CD4-positive, alpha-beta T cell treated with Interleukin-15 for 4 hours (primary cell): ENCODE results near the gene APOA5.
"Not testable (repeated sequence)": the region's sequence is repeated elsewhere in the genome, so short reads cannot be mapped to it uniquely, and the experiment has no call there.

Experiments used
- DNase-seq: peaks from one replicate; pipeline ENCODE4 v3.0.0-alpha.2; 2020; ENCODE audit warnings: low spot score

Gene APOA5

DNA sequence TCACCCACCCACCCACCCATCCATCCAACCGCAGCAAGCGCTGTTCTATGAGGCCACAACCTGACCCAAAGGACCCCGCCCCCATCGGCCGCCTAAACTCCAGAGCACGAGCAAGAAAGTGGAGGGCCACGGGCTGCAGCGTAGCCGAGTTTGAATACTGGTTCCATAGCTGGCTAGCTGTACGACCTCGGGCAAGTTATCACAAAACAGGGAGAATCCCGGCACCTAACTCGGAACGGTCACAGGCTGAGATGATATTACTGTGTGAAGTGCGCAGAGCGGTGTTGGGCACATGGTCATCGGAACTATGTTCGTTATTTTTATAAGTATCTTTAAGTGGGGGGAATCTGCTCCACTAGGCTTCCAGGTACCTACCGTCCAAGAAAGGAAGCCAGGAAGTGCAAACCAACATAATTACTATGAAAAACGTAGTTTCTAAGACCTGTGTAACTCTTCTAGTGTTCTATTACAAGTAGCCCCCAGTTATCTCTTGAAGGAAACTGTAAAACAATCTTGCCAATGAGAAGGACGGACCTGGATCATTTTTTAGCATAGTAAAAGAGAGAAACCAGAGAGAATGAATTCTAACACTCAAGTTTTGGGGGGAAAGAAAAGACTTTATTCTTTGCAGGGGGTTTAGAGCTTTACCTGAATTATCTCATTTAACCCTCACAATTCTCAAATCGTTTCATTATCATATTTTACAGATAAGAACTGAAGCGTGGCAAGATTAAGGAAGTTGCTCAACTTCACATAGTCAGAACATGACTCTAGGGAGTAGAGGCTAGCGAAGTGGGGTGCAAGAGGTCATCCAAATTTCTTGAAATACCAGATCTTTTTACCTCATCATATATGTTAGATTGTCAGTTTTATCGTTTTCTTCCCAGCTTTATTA lies 18.2 kb downstream of the APOA5 start:
- DNase-seq: no peak

DNA sequence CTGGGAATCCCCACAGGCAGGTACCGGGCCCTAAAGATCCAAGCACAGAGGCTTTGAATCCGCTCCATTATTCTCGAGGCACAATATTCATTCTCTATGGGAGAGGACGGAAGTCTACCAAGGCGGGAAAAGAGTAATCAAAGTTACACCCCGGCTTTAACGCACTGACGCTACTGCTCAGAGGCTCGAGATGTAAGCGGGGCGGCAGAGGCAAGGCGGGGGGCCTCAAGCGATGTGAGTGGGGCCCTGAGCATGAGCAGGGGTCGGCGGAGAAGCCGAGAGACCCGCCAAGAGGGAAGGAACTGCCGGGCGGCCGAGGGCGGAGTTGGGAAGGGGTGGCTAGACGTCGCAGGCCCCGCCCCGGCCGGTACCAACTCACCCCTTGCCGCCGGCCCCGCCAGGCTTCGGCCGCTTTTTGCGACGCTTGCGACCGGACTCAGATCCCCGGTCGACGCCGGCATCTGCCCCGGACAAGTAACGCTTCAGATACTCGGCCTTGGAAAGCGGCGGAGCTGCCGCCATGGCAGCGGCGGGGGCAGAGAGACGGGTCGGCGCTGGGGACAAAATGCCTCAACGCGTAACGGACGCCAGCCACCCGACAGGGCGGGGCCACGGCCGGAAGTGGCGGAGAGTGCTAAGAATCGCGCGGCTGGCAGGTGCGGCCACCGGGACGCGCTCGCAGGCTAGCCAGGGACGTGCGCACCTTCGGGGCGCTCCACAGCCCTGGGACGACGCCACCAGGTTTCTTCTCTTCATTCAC lies 19.1 kb downstream of the APOA5 start, which contains the start of gene BUD13:
Gene BUD13 (minus strand): TSS at position 545 of the 760 bp plus-strand sequence. CDS start 23 bp downstream, at position 522.
- peak; percentile 94 for DNase-seq

DNA sequence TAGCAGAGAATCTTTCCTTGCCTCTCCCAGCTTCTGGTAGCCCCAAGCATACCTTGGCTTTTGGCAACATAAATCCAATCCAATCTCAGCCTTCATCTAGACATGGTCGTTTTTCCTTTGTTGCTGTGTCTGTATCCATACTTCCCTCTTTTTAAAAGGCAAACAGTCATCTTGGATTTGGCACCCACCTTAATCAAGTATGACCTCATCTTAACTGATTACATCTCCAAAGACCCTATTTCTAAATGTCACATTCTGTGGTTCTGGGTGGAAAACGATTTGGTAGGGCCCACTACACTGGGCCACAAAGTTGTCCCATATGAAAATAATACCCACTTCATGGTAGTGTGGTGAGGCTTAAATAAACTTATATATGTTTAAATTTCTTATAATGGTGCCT lies 19.7 kb downstream of the APOA5 start:
- DNase-seq: no peak

DNA sequence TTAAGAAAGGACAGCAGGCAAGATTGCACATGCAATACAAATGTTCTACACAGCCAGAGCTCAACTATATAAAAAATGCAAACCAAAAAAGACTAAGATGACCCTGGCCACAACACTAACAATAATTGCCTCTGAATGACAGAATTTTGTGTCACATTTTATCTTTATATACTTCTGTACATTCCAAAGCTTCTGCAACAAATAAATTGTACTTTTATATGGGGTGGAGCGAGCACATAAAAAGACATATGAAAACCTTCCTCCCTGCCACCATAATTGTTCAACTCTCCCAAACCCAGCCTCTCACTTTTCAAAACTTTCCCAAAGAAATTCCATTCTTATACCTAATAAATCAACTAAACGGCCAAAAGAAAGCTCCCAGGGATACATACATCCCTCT lies 29.5 kb downstream of the APOA5 start:
- DNase-seq: no peak

DNA sequence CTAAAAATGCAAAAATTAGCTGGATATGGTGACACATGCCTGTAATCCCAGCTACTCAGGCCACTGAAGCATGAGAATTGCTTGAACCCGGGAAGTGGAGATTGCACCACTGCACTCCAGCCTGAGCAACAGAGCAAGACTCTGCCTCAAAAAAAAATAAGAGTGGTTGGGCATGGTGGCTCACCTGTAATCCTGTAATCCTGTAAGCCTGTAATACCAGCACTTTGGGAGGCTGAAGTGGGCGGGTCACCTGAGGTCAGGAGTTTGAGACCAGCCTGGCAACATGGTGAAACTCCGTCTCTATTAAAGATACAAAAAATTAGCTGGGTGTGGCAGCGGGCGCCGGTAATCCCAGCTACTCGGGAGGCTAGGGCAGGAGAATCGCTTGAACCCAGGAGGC lies 35.6 kb downstream of the APOA5 start:
- DNase-seq: not testable (repeated sequence)

DNA sequence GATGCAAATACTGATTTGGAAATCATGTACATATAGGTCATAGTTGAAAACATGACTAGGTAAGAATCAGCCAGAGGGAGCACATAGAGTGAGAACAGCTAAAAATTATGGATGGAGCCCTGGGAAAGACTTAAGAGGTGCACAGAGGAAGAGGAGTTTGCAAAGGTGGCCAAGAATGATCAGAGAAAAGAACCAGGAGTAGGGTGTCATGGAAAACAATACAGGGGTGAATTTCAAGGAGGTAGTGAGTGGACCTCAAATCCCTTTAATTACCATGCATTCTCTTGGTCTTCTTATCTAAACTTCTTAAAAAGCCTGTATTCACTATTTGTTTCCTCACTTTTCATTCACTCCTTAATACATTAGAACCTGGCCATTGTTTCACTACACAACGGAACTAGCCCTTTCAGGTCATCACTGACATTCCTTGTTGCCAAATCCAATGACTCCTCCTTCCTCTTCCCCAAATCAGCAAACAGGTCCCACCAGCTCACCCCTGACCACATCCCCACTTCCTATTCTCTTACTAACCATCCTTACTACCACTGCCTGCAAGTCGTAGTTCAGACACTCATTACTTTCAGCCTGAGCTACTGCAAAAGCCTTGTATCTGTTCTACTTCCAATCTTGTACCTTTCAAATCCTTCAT lies 41.5 kb downstream of the APOA5 start:
- no peak for DNase-seq

DNA sequence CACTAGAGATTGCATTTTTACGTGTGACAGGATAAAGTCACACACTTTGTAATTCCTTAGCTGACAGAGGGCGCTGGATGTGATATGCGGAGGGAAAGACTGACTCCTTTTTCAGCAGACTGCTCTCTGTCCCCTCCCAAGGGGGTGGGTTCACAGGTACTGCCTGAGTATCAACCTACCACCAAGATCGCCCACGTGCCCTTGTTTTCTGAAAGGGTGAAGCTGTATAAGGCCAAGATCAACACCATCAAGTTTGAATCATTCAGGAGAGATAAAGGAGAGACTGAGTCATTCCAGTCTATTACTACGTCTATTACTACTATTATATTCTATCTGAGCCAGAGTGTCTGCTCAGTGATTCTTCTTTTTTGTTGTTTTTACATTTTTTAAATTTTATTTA lies 49.6 kb downstream of the APOA5 start:
- DNase-seq: no peak

DNA sequence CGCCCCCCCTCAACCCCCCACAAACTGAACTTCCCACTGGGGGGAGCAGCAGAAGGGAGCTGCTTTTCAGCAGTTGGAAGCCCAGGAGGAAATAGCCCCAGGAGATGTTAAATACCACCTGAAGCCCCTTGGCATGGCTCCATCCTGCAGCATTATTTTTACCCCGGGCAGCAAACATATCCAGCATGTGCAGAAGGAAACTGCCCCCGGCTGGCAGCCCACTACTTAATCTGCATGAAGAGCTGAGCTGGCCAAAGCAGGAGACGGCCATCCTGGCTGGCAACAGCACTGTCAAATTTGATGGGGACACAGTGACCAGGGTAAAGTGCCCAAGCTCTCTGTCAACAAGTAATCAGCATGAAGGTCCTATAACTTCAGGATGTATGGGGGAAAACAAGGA lies 50.9 kb downstream of the APOA5 start:
- no peak for DNase-seq
